Measurements from ENCODE around the gene SDK1. TPM values are rescaled to one million over a fixed set of nuclear protein-coding genes. Genes with fewer than 3 reads are reported as not detected.

SDK1 gene
- total RNA-seq, 4 donors from 2014 or later: 7.5 to 35.0 (median 10.2) TPM

DNA sequence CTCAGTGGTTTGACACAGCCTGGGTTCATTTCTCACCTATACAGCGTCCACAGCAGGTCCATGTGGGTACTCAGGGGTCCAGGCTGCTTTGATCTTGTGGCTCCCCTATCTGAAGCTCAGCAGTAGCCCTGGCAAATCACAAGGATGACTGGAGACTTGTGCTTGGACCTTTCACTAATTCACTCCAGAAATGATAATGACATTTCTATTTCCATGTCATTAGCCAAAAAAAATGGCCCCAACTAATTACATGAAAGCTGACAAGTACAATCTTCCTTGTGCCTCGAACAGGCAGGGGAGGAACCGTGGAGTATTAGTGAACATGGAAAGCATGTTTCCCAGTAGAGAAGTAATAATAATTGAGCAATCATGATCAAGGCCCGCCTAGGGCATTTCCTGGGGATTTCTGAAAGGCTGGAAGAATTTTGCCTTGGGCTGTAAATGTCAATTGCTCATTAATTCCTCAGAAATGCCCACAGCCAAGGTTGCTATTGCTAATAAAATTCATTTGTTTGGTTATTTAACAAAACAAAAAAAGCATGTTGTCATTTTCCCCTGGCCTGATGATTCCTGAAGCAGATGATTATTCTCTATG lies 586.1 kb downstream of the SDK1 start:
- TF ChIP-seq, protein P1, sequence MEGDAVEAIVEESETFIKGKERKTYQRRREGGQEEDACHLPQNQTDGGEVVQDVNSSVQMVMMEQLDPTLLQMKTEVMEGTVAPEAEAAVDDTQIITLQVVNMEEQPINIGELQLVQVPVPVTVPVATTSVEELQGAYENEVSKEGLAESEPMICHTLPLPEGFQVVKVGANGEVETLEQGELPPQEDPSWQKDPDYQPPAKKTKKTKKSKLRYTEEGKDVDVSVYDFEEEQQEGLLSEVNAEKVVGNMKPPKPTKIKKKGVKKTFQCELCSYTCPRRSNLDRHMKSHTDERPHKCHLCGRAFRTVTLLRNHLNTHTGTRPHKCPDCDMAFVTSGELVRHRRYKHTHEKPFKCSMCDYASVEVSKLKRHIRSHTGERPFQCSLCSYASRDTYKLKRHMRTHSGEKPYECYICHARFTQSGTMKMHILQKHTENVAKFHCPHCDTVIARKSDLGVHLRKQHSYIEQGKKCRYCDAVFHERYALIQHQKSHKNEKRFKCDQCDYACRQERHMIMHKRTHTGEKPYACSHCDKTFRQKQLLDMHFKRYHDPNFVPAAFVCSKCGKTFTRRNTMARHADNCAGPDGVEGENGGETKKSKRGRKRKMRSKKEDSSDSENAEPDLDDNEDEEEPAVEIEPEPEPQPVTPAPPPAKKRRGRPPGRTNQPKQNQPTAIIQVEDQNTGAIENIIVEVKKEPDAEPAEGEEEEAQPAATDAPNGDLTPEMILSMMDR (IDR thresholded peaks at IDR 0.05; ENCODE audit: low read depth): no peak

DNA sequence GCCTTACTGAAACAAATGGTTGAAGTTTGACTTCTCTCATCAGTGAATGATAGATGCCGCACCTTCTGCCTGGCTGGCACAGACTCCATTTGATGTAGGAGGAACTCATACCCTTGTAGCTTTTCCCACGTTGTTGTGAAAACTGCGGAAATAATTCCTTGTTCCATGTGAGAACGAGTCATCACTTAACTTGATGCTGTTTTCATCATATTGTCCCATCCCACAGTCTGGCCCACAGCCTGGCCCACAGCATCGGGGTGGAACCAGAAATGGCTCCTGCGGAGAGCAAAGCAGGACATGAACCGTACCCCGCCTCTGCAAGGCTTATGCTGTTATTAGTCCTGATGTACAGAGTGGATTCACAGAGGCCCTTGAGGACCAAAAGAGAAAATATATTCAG lies 587.0 kb downstream of the SDK1 start:
- TF ChIP-seq, protein P1 (IDR thresholded peaks at IDR 0.05; ENCODE audit: low read depth): no peak

DNA sequence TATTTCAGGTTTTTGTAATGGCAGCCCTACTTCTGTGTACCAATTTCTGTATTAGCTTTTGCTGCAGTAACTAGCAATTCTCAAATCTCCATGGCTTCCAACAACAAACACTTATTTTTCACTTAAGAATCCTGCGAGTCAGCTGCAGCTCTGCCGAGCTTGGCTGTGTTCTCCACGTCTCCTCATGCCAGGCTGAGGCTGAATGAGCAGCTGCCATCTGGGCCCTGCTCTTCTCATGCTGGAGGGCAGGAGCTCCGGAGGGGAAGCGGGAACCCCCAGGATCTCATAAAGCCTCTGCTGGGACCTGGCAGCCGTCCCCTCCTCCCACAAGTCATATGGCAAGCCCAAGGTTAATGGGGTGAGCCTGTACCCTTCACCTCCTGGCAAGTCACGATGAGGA lies 591.1 kb downstream of the SDK1 start:
- TF ChIP-seq, protein P1 (IDR thresholded peaks at IDR 0.05; ENCODE audit: low read depth): no peak

DNA sequence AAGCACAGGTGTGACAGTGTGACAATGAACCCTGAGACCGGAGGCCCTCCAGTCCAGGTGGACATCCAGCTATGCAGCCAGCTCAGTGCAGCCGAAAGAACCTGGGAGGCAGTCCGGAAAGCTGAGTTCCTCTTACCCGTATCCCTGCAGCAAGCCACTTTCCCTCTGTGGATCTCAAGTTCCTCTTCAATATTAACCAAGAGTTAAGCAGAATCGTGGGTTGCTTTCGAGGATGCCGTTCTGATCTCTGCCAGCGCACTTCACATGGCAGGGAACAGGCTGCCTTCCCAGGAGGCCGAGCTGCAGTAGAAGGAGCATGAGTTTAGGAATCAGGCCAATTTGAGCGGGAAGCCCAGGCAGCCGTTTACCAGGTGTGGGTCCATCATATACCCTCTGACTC lies 591.6 kb downstream of the SDK1 start:
- TF ChIP-seq, protein P1 (IDR thresholded peaks at IDR 0.05; ENCODE audit: low read depth): no peak

DNA sequence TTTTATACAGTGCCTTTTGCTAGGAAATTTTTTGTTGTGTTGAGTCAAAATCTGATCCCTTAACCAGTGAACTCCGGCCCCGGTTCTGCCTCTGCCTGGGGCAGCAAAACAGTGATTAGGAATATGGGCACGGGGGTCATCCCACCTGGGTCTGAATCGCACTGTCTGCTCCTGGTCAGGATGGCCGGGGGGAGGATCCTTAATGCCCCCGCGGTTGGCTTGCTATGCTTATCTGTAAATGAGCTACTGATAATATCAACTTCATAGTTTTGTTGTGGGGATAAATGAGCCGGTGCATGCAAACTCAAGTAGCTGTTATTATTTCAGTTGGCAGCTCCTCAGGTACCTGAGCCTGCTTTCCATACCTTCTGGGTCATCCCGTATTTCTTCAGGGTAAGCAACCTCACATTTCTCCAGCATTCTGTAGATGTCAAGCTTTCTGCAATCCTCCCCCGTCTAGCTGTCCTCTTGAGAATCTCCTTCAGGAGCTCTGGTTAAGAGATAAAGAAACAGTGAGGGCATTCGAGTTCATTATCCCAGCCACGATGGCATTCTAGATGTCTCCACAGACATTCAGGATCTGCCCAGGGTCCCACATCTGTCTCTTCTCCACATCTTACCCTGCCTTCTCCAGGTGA lies 592.2 kb downstream of the SDK1 start:
- TF ChIP-seq, protein P1 (IDR thresholded peaks at IDR 0.05; ENCODE audit: low read depth): no peak

DNA sequence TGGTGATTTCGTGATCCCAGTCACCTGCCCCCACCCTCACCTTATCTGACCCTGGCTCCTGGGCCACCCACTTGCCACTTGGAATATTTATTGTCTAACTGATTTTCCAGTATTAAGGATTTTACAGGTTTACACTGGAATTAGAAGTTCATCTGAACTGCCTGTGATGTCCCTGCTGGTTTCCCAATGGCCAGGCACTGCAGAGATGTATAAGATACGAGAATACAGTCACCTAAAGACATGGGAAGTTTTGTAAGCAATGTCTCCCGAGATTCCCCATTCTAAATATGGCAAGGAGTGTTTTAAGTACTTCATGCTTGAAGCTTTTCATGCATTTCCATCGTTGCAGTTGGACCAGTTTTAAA lies 592.7 kb downstream of the SDK1 start:
- TF ChIP-seq, protein P1 (IDR thresholded peaks at IDR 0.05; ENCODE audit: low read depth): no peak

DNA sequence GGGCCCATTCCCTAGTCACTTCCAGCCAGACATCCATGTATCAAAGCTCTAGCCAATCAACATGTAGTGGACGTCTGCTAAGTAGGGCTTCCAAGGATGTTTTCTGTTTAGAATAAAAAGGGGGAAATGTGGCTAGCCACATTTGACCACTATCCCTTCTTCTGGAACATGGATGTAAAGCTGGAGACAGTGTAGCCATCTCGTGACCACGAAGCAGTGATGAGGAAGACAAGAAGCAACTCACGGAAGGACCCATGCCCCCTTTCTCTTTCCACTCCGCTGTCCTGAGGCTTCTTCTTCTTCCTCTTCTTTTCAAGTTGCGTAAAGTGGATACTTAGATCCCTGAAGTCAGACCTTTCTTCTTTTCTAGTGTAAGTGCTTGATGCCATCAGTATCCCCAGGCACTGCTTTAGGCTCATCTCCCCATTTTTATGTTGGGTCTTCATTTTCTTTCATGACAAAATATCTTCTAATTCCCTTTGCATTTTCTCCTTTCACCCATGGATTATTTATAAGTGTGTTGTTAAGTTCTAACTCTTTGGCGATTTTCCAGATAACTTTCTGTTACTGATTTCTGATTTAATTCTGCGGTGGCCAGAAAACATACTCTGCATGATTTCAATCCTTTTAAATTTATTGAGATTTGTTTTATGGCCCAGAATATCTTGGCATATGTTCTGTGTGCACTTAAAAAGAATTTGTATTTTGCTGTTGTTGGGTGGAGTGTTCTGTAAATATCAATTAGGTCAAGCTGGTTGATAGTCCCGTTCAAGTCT lies 594.5 kb downstream of the SDK1 start:
- TF ChIP-seq, protein P1 (IDR thresholded peaks at IDR 0.05; ENCODE audit: low read depth): no peak
